AG04449 (cell line): Measurements from ENCODE around the gene DTL.
"Not testable (repeated sequence)": the region's sequence is repeated elsewhere in the genome, so short reads cannot be mapped to it uniquely, and the experiment has no call there.

Experiments
- CTCF ChIA-PET: fragments of 350-600 bp; formaldehyde crosslinking; extraction: SDS; loops from one replicate; lab custom pipeline; 2021; ENCODE audit warnings: antibody characterized with exemption; lab: Yijun Ruan, JAX
- POLR2A ChIA-PET: fragments of 400-600, 350-600 bp; formaldehyde crosslinking; extraction: SDS; loops from one replicate; lab custom pipeline; 2020; ENCODE audit warnings: antibody characterized with exemption, inconsistent platforms; lab: Yijun Ruan, JAX
- DNase-seq: peaks from one replicate; pipeline ENCODE4 v3.0.0-alpha.2; 2010; ENCODE audit warnings: low read depth, low spot score
- H3K4me3 ChIP-seq: 2 replicates; pipeline ENCODE4 v1.5.1; 2011; ENCODE audit warnings: low read depth, mild to moderate bottlenecking, control low read depth, low read length
- CTCF ChIP-seq: IDR thresholded peaks from one replicate; pipeline ENCODE4 v1.5.1; 2011; ENCODE audit warnings: mild to moderate bottlenecking, moderate library complexity, low read length, control low read depth, inconsistent platforms; ENCODE audit not compliant: insufficient read depth; ENCODE audit errors: missing control alignments

DTL gene

GRCh38 chr1:212035123-212035834 lies at the start of gene DTL, which contains the start of gene INTS7:
TSS of gene DTL (plus strand) at chr1:212035748. CDS start at chr1:212035891, 143 bp downstream.
TSS of gene INTS7 (minus strand) at chr1:212035557. CDS start at chr1:212035437, 120 bp downstream.
- ChIA-PET POLR2A (interaction anchor here (0.5 to 0.9 kb wide), 3 partner anchors 251 to 355 kb away, joined by 3 to 4 read pairs (median 3); no protein-coding TSS in a partner anchor), CTCF (interaction anchor here (0.5 to 6.6 kb wide), 93 partner anchors 8 to 757 kb away, joined by 3 to 254 read pairs (median 4); partner anchors contain the start of genes NEK2 and NENF)
- peak; percentile 95 for DNase-seq
- H3K4me3 ChIP-seq: peak within 1 kb of the TSS; percentile 91
- peak; percentile 69 for TF ChIP-seq CTCF

- ChIA-PET POLR2A (no interaction called here), CTCF (interaction anchor here (0.6 to 1.1 kb wide), 3 partner anchors 10 to 306 kb away, joined by 3 to 4 read pairs (median 3); no protein-coding TSS in a partner anchor)
- no peak for TF ChIP-seq CTCF
- H3K4me3 ChIP-seq: no peak overlapping the region
- DNase-seq: no peak
Observed at GRCh38 chr1:211986628-211987254, 48.8 kb upstream of the DTL start.

GRCh38 chr1:211991695-211992094 lies 43.9 kb upstream of the DTL start:
- POLR2A ChIA-PET: no interaction called here
- no peak overlapping the region for H3K4me3 ChIP-seq
- no peak for DNase-seq
- CTCF ChIA-PET: interaction anchor here (0.9 to 2.4 kb wide), 3 partner anchors 21 to 293 kb away, joined by 4 to 13 read pairs (median 5); partner anchors contain the start of genes DTL and INTS7
- no peak for TF ChIP-seq CTCF

- POLR2A ChIA-PET, H3K4me3 ChIP-seq, DNase-seq, CTCF ChIA-PET: not testable (repeated sequence)
Observed at GRCh38 chr1:211997426-211997825, 38.1 kb upstream of the DTL start.

- DNase-seq: no peak
- TF ChIP-seq CTCF: no peak
- H3K4me3 ChIP-seq: no peak overlapping the region
- CTCF ChIA-PET: interaction anchor here (0.8 to 1.8 kb wide), 2 partner anchors 33 to 322 kb away, joined by 3 to 8 read pairs; partner anchors contain the start of genes DTL and INTS7
- POLR2A ChIA-PET: no interaction called here
Observed at GRCh38 chr1:212002536-212002935, 33.0 kb upstream of the DTL start.

GRCh38 chr1:212004895-212005608 lies 30.5 kb upstream of the DTL start:
- POLR2A ChIA-PET: no interaction called here
- no peak for TF ChIP-seq CTCF
- CTCF ChIA-PET: interaction anchor here (0.8 to 7.1 kb wide), 9 partner anchors 8 to 451 kb away, joined by 3 to 78 read pairs (median 4); partner anchors contain the start of genes DTL and INTS7

More at GRCh38 chr1:212004895-212005608, 30.5 kb upstream of the DTL start:
- no peak for DNase-seq
- H3K4me3 ChIP-seq: no peak overlapping the region
